OCI-LY1 (cell line): Measurements from ENCODE around the gene CSNK2A1.

Source experiments
- H2AFZ ChIP-seq: fragments of 200-600 bp; sonication (generic), shearing (Covaris generic); 2 replicates; pipeline ENCODE4 v1.6.0; 2014; ENCODE audit warnings: antibody characterized with exemption, mild to moderate bottlenecking, low read length
- H3F3A ChIP-seq: fragments of 200-600 bp; sonication (generic), shearing (Covaris generic); 2 replicates; pipeline ENCODE4 v1.6.0; 2014; ENCODE audit warnings: mild to moderate bottlenecking, antibody characterized with exemption, low read length, moderate library complexity; ENCODE audit not compliant: insufficient read depth
- H3K27ac ChIP-seq: fragments of 200-600 bp; sonication (generic); 2 replicates; pipeline ENCODE4 v1.5.1; 2014; ENCODE audit warnings: low read length, mixed run types, mild to moderate bottlenecking, low read depth; ENCODE audit not compliant: poor library complexity, severe bottlenecking
- H3K27me3 ChIP-seq: fragments of 200-600 bp; sonication (generic); 2 replicates; pipeline ENCODE4 v1.6.0; 2014; ENCODE audit warnings: antibody characterized with exemption, mild to moderate bottlenecking, low read length, moderate library complexity; ENCODE audit not compliant: insufficient read depth
- H3K36me3 ChIP-seq: fragments of 200-600 bp; sonication (generic); 2 replicates; pipeline ENCODE4 v1.6.1; 2014; ENCODE audit warnings: mild to moderate bottlenecking, antibody characterized with exemption, low read length, moderate library complexity, mixed read lengths; ENCODE audit not compliant: insufficient read depth
- H3K4me1 ChIP-seq: fragments of 200-600 bp; sonication (generic); 2 replicates; pipeline ENCODE4 v1.5.1; 2014; ENCODE audit warnings: mild to moderate bottlenecking, low read length, moderate library complexity; ENCODE audit not compliant: insufficient read depth, severe bottlenecking
- H3K4me2 ChIP-seq: fragments of 200-600 bp; sonication (generic), shearing (Covaris generic); 2 replicates; pipeline ENCODE4 v1.6.1; 2014; ENCODE audit warnings: low read length
- H3K4me3 ChIP-seq: fragments of 200-600 bp; sonication (generic); 2 replicates; pipeline ENCODE4 v1.5.1; 2014; ENCODE audit warnings: low read length, low read depth, mild to moderate bottlenecking, mixed read lengths; ENCODE audit not compliant: poor library complexity, severe bottlenecking
- H3K79me2 ChIP-seq: fragments of 200-600 bp; shearing (Covaris generic); 2 replicates; pipeline ENCODE4 v1.6.1; 2016; ENCODE audit warnings: mixed run types, low read length, mixed read lengths; ENCODE audit not compliant: insufficient read depth
- H3K9ac ChIP-seq: fragments of 200-600 bp; sonication (generic), shearing (Covaris generic); 2 replicates; pipeline ENCODE4 v1.6.1; 2014; ENCODE audit warnings: mild to moderate bottlenecking, low read length, mixed read lengths
- H3K9me2 ChIP-seq: fragments of 200-600 bp; sonication (generic), shearing (Covaris generic); 2 replicates; pipeline ENCODE4 v1.6.1; 2014; ENCODE audit warnings: low read depth, mild to moderate bottlenecking, low read length, mixed read lengths
- H3K9me3 ChIP-seq: fragments of 200-600 bp; shearing (Covaris generic); 2 replicates; pipeline ENCODE4 v1.6.1; 2014; ENCODE audit warnings: low read length, mixed read lengths
- H4K20me1 ChIP-seq: fragments of 200-600 bp; sonication (generic), shearing (Covaris generic); 2 replicates; pipeline ENCODE4 v1.6.0; 2016; ENCODE audit warnings: mild to moderate bottlenecking, low read length; ENCODE audit not compliant: insufficient read depth
- EZH2 ChIP-seq: fragments of 200-600 bp; sonication (generic), shearing (Covaris generic); IDR thresholded peaks from 2 replicates; pipeline ENCODE4 v1.8.0; 2017; ENCODE audit warnings: borderline replicate concordance, mixed run types, mild to moderate bottlenecking, antibody characterized with exemption, low read length, moderate library complexity, mixed read lengths
- TF ChIP-seq, protein P1 (sequence below): fragments of 200-600 bp; sonication (generic), shearing (Covaris generic); IDR thresholded peaks from 2 replicates; pipeline ENCODE4 v1.5.1; 2017; ENCODE audit warnings: mild to moderate bottlenecking, antibody characterized with exemption, low read length, moderate library complexity, mixed read lengths

The CSNK2A1 gene

DNA sequence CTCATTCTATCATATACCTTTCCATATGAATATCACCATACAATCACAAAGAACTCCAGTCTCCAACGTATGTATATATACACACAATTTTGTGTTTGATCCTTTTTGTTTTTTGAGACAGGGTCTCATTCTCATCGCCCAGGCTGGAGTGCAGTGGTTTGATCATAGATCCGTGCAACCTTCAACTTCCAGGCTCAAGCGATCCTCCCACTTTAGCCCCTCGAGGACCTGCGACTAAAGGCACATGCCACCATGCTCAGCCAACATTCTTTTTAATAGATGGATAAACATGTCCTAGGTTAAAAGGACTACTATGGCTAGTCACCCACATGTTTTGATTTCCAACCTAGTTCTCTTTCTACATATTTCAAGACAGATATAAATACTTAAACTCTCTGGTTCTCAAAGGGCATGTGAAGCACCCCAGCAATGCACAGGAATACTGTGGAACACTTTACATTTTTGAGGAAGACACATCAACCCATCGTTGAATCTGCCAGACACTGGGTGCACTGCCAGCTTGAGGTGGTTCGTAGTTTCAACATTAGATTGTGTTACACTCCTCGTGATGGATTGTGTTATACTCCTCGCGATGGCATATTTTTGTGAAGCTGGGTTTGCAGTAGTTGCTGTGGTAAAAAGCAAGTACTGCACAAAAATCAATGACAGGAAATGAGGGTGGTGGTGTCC lies 40.4 kb downstream of the CSNK2A1 start:
- H4K20me1 ChIP-seq = no peaks in the 10 kb centered on the region
- peaks cover 91% of the 10 kb centered on the region for H3K36me3 ChIP-seq
- no peaks in the 10 kb centered on the region for H3K9me3 ChIP-seq

DNA sequence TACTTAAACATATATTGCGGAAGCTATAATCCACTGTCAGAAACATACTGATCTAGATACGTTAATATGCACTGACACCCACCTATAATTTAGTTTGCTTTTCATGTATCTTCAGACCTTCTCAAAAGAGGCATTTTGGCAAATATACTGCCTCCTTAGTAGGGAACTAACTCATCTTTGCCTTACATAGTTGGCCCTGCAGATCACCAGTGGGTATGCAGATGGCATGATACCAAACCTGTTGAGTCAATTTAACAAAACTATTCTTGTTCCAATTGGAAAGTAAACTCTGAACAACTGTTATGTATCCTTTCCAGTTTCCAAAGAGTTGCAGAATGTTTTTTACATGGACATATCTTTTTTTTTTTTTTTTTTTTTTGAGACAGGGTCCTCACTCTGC lies 45.6 kb downstream of the CSNK2A1 start:
- Histone ChIP-seq H3K9ac (no peak overlapping the region), H3K9me3 (no peaks in the 10 kb centered on the region), H3K4me3 (no peak overlapping the region), H3K27ac (no peak overlapping the region), H3K9me2 (no peaks in the 10 kb centered on the region), H3K79me2 (no peaks in the 10 kb centered on the region), H3K4me1 (no peaks in the 10 kb centered on the region), H3K4me2 (no peak overlapping the region), H3K27me3 (no peaks in the 10 kb centered on the region), H4K20me1 (no peaks in the 10 kb centered on the region), H3F3A (no peaks in the 10 kb centered on the region), H3K36me3 (peaks cover 94% of the 10 kb centered on the region), H2AFZ (no peak overlapping the region)
- TF ChIP-seq, protein P1, sequence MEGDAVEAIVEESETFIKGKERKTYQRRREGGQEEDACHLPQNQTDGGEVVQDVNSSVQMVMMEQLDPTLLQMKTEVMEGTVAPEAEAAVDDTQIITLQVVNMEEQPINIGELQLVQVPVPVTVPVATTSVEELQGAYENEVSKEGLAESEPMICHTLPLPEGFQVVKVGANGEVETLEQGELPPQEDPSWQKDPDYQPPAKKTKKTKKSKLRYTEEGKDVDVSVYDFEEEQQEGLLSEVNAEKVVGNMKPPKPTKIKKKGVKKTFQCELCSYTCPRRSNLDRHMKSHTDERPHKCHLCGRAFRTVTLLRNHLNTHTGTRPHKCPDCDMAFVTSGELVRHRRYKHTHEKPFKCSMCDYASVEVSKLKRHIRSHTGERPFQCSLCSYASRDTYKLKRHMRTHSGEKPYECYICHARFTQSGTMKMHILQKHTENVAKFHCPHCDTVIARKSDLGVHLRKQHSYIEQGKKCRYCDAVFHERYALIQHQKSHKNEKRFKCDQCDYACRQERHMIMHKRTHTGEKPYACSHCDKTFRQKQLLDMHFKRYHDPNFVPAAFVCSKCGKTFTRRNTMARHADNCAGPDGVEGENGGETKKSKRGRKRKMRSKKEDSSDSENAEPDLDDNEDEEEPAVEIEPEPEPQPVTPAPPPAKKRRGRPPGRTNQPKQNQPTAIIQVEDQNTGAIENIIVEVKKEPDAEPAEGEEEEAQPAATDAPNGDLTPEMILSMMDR = no peak
- TF ChIP-seq EZH2 = no peak

More for the DNA sequence above, 40.4 kb downstream of the CSNK2A1 start:
- Histone ChIP-seq H3K9ac (no peak overlapping the region), H3K4me1 (no peaks in the 10 kb centered on the region), H3K79me2 (no peaks in the 10 kb centered on the region; the same call in 1 of the 2 replicates), H3F3A (no peaks in the 10 kb centered on the region), H2AFZ (no peak overlapping the region), H3K4me2 (no peak overlapping the region), H3K9me2 (no peaks in the 10 kb centered on the region), H3K27ac (no peak overlapping the region), H3K27me3 (no peaks in the 10 kb centered on the region), H3K4me3 (no peak overlapping the region)
- no peak for TF ChIP-seq EZH2
- TF ChIP-seq, protein P1 = no peak

DNA sequence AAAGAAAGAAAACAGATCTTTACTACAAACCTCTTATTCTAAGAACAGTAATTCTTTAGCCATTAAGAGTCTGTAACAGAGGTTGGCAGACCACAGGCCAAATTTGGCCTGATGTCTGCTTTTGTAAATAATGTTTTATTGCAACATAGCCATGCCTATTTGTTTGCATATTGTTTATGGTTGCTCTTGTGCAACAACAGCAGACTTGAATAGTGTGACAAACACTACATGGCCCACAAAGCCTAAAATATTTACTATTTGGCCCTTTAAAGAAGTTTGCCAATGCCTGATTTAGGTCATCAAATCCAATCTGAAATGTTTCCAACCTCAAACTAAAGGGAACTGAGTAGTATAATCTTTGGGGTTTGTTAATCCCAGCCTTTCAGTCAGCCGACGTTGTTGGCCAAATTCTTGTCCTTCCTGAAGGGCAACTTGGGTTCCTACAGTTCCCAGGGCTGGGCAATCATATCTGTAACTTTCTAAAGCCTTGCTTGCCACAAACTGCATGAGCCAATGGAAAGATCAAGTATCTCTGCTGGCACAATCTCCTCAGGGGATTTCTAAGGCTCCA lies 47.4 kb downstream of the CSNK2A1 start:
- Histone ChIP-seq H3K9me2 (no peaks in the 10 kb centered on the region), H4K20me1 (no peaks in the 10 kb centered on the region), H2AFZ (no peak overlapping the region), H3F3A (no peaks in the 10 kb centered on the region), H3K79me2 (no peaks in the 10 kb centered on the region), H3K4me3 (no peak overlapping the region), H3K27me3 (no peaks in the 10 kb centered on the region), H3K4me2 (no peak overlapping the region), H3K27ac (no peak overlapping the region), H3K4me1 (no peaks in the 10 kb centered on the region), H3K9ac (no peak overlapping the region), H3K9me3 (no peaks in the 10 kb centered on the region), H3K36me3 (peaks cover 96% of the 10 kb centered on the region)
- no peak for TF ChIP-seq EZH2
- TF ChIP-seq, protein P1 = no peak
